Measurements from ENCODE around the gene CMIP.

The CMIP gene

GRCh38 chr16:81473066-81473488 is 28.5 kb downstream of the CMIP start:
- no peak for TF ChIP-seq CTCF (IDR thresholded peaks at IDR 0.05; ENCODE audit: insufficient read depth, low read depth, low read length, missing control alignments)
- no peak for DNase-seq (ENCODE audit: low read depth)
- no peak overlapping the region for H3K4me3 ChIP-seq (ENCODE audit: low read length)

DNA sequence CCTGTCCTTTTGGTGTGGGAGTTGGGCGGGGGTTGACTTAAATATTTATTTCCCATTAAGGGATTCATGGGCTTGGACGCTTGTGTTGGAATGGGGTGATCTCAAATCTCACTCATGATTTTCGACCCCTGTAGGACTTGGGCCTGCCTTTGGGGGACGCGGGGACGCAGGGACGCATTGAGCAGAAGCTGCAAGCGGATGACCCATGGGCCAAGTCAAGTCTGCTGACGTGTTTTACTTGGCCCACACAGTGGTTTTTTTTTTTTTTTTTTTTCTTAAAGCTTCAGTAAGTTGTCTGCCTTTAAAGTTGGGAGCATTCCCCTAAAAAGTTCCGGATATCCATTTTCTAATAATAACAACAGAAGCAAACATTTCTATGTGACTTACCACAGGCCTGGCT is 28.9 kb downstream of the CMIP start:
- DNase-seq (ENCODE audit: low read depth), result no peak
- no peak for TF ChIP-seq CTCF (IDR thresholded peaks at IDR 0.05; ENCODE audit: insufficient read depth, low read depth, low read length, missing control alignments)
- H3K4me3 ChIP-seq (ENCODE audit: low read length), result no peak overlapping the region

DNA sequence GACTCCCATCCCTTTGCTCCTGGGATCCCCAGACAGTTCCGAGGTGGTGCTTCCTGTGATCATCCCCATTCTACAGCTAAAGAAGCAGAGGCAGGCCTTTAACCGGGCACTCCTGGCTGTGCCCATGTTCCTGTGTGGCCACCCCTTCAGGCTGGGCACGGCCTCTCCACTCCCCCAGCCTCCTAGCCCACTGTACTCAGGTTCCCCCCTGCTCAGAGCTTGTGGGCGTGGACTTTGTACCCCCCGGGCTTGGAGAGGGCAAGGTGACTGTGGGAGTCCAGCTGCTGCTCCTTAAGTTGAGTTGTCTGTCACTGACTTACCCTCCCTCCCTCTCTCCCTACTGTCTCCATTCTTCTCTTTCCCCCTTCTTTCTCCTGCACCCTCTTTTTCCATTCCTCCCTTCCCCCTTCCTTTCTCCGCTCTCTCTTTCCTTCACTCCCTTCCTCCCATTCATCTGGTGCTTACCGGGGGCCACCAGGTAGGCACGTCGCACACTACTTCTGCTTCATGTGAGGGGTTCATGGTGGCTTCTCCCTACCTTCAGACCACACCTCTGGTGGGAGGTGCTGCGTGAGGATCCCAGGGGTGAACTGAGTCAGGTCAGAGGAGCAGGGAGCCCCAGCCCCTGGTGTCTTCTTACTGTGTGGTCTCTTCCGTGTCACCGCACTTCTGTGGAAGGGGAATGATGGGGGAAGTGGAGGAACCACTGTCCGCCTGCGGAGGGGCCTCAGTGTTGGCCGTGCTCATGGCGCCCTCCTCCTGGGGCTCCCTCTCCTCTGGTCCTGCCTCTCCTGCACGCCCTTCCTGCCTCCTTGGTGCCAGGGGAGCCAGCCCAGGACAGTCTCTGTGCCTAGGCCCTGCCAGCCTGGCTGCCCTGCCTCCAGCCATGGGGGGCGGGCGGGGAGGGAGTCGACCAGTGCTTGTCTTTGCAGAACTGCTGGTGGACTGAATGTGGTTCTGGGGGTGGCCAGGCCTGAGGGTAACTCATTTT is 29.7 kb downstream of the CMIP start:
- DNase-seq (ENCODE audit: low read depth), result no peak
- no peak for TF ChIP-seq CTCF (IDR thresholded peaks at IDR 0.05; ENCODE audit: insufficient read depth, low read depth, low read length, missing control alignments)
- no peak overlapping the region for H3K4me3 ChIP-seq (ENCODE audit: low read length)

DNA sequence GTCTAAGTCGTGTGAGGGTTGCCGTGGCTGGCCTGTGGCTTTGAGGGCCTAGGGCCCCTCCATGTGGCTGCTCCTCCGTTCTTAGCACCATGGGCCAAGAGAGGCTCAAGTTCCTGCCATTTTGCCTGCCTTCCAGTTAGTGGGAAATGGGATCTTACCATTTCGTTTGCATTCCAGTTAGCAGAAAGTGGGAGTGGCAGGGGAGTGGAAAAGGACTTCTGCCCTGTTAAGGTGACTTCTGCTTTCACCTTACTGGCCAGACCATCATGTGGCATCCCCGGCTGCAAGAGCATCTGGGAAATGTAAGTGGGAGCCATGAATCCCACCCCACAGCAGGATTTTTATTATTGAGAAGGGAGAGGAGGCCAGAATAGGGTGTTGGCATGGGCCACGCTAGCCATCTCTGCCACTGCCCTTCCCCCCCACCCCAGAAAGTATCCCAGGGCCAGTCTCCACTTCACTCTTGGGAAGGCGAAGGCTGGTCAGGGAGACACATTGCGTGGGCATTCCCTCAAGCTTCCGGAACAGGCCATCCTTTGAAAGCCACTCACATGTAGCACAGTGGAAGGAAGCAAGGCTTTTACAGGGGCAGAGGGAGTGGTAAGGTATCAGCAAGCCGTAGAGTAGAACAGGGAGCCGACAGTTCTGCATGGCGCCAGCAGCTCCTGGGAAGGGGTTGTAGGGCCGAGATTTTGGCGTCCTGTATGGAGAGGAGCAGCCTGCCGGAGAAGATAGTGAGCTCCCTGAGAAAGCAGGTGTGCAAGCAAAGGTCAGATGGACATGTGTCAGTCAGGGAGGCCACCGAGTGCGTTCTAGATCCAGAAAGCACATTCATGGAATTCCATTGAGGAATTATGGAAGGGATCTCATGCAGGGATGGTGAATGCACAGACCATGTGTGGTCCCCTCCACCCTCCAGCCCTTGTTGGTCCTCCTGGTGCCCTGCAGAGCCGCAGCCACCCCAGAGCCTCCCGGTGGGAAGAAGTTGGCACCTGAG is 33.4 kb downstream of the CMIP start:
- no peak for DNase-seq (ENCODE audit: low read depth)
- no peak overlapping the region for H3K4me3 ChIP-seq (ENCODE audit: low read length)
- no peak for TF ChIP-seq CTCF (IDR thresholded peaks at IDR 0.05; ENCODE audit: insufficient read depth, low read depth, low read length, missing control alignments)

- TF ChIP-seq CTCF (IDR thresholded peaks at IDR 0.05; ENCODE audit: insufficient read depth, low read depth, low read length, missing control alignments), result no peak
- no peak for DNase-seq (ENCODE audit: low read depth)
- H3K4me3 ChIP-seq (ENCODE audit: low read length), result no peak overlapping the region
Observed at GRCh38 chr16:81478876-81479511, 34.4 kb downstream of the CMIP start.

DNA sequence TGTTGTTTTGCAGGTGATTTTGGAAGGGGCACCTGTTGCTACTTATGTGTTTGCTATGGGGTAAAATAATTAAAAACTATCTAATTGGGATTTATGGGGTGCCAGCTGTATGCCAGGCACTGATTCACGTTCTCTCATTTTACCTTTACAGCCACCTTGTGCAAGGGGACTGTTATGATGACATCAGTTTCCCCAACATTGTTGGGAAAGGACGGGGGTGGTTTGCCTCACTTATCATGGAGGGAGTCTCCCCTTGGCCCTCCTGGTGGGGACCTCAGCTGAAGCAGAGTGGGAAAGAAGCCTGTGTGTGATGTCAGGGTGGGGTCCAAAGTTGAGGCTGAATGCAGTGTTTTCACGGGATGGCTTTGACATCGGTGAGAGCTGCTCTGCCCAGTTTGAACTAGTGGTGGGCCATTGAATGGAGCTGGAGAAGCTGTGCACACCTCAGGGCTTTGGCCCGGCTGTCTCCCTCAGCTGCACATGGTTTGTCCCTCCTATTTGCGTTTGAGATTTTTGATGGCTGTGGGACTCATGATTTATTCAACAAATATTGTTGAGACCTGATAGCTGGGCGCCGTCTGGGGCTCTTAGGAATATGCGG is 36.1 kb downstream of the CMIP start:
- no peak overlapping the region for H3K4me3 ChIP-seq (ENCODE audit: low read length)
- TF ChIP-seq CTCF (IDR thresholded peaks at IDR 0.05; ENCODE audit: insufficient read depth, low read depth, low read length, missing control alignments), result no peak
- DNase-seq (ENCODE audit: low read depth), result no peak
